ENCODE data around the gene EREG. TPM values are rescaled to one million over a fixed set of nuclear protein-coding genes. Genes with fewer than 3 reads are reported as not detected.

EREG gene
- total RNA-seq, 1 experiment from 2014 or later, result 498 TPM

- no peak overlapping the region for H3K4me2 ChIP-seq (ENCODE audit: low read length)
- ATAC-seq (no peak), DNase-seq (ENCODE audit: low read depth, low spot score) (no peak)
- intact Hi-C loops (cut with micrococcal nuclease), result loop anchor here (10.0 kb wide), 1 partner anchor 959 kb away; no protein-coding TSS in a partner anchor
- CTCF ChIA-PET, result no interaction called here
- no peak overlapping the region for H2AFZ ChIP-seq (ENCODE audit: low read depth, low read length, poor library complexity, severe bottlenecking)
- peaks cover 23 to 72% of the 10 kb centered on the region in 2 experiments for H3K4me1 ChIP-seq (ENCODE audit: control insufficient read depth in 1 of 2, insufficient read depth in 2 of 2, low read length in 2 of 2)
- TF ChIP-seq MAX (IDR thresholded peaks at IDR 0.05), result no peak
- TF ChIP-seq ELF1 (IDR thresholded peaks at IDR 0.05; ENCODE audit: borderline replicate concordance, low read depth), result no peak
- TF ChIP-seq, protein P1, sequence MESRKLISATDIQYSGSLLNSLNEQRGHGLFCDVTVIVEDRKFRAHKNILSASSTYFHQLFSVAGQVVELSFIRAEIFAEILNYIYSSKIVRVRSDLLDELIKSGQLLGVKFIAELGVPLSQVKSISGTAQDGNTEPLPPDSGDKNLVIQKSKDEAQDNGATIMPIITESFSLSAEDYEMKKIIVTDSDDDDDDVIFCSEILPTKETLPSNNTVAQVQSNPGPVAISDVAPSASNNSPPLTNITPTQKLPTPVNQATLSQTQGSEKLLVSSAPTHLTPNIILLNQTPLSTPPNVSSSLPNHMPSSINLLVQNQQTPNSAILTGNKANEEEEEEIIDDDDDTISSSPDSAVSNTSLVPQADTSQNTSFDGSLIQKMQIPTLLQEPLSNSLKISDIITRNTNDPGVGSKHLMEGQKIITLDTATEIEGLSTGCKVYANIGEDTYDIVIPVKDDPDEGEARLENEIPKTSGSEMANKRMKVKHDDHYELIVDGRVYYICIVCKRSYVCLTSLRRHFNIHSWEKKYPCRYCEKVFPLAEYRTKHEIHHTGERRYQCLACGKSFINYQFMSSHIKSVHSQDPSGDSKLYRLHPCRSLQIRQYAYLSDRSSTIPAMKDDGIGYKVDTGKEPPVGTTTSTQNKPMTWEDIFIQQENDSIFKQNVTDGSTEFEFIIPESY (IDR thresholded peaks at IDR 0.05; ENCODE audit: extremely low read depth, insufficient replicate concordance, low read length), result no peak
- no peak for TF ChIP-seq SP1 (IDR thresholded peaks at IDR 0.05; ENCODE audit: low read depth)
- TF ChIP-seq SRF (IDR thresholded peaks at IDR 0.05; ENCODE audit: low read depth), result no peak
- RAD21 ChIA-PET (ENCODE audit: low non-redundant PET in 1 of 2, low total read pairs in 2 of 2, uncharacterized antibody in 2 of 2, unreplicated experiment in 2 of 2), result no interaction called here
- H3K4me3 ChIP-seq (replicated peaks in 1 of 2; ENCODE audit: low read depth in 1 of 2, low read length in 2 of 2), result no peak overlapping the region
- no peaks in the 10 kb centered on the region for H4K20me1 ChIP-seq (ENCODE audit: insufficient read depth)
- no peaks in the 10 kb centered on the region for H3K27me3 ChIP-seq (ENCODE audit: insufficient read depth, low read length)
- H3K9me2 ChIP-seq (ENCODE audit: insufficient read depth), result no peaks in the 10 kb centered on the region; the same call in 1 of the 2 replicates
- POLR2A ChIA-PET, result no interaction called here
- no peak overlapping the region for H3K9ac ChIP-seq (ENCODE audit: low read length)
- BruUV-seq (replicated peaks), result no TSS peak
- no peak overlapping the region for H3K27ac ChIP-seq (ENCODE audit: low read depth, low read length)
- no peaks in the 10 kb centered on the region for H3K36me3 ChIP-seq (ENCODE audit: control insufficient read depth in 1 of 2, insufficient read depth in 2 of 2, low read length in 2 of 2)
- peaks cover 7% of the 10 kb centered on the region; the same call in 1 of the 2 replicates for H3K79me2 ChIP-seq (ENCODE audit: insufficient read depth, low read length)
- no peaks in the 10 kb centered on the region for H3K9me3 ChIP-seq (ENCODE audit: control insufficient read depth in 1 of 2, insufficient read depth in 1 of 2, low read depth in 1 of 2, low read length in 2 of 2)
These were observed 39.1 kb upstream of the EREG start for GRCh38 chr4:74325886-74326285.

DNA sequence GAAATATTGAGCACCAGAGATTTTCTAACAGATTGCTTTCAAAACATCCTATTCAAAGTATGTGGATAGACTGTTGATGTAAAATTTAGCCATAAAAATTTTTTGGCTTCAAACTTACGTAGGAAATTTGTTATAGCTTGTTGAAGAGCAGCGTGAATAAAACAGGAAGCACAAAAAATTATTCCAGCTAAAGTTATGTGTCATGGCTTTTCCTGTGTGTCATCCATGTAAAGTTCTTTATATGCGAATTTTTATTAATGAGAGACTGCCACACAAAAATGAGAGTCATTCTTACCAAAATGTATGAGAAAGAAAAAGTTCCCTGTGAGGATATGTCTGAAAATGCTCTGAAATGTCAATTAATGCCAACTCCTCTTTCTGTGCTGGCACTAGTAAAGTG, 37.2 kb upstream of the EREG start:
- ChIA-PET CTCF (interaction anchor here (1.3 kb wide), 1 partner anchor 466 kb away, joined by 3 read pairs; the partner anchor contains the start of gene BTC), POLR2A (interaction anchor here (1.1 to 1.3 kb wide), 2 partner anchors 10 to 37 kb away, joined by 3 to 4 read pairs; partner anchors contain the start of gene EREG), RAD21 (ENCODE audit: low non-redundant PET in 1 of 2, low total read pairs in 2 of 2, uncharacterized antibody in 2 of 2, unreplicated experiment in 2 of 2) (no interaction called here)
- no peaks in the 10 kb centered on the region for H3K79me2 ChIP-seq (ENCODE audit: insufficient read depth, low read length)
- no peak overlapping the region for H3K4me3 ChIP-seq (replicated peaks in 1 of 2; ENCODE audit: low read depth in 1 of 2, low read length in 2 of 2)
- H3K9ac ChIP-seq (ENCODE audit: low read length), result no peak overlapping the region
- no peaks in the 10 kb centered on the region; the same call in 1 of the 2 replicates for H3K9me2 ChIP-seq (ENCODE audit: insufficient read depth)
- TF ChIP-seq YY1 (IDR thresholded peaks at IDR 0.05; ENCODE audit: extremely low read depth, insufficient replicate concordance, low read depth, low read length) (no peak), SRF (IDR thresholded peaks at IDR 0.05; ENCODE audit: low read depth) (no peak), ELF1 (IDR thresholded peaks at IDR 0.05; ENCODE audit: borderline replicate concordance, low read depth) (no peak), POLR2AphosphoS5 (IDR thresholded peaks at IDR 0.05; ENCODE audit: low read depth, low read length) (no peak), EZH2 (IDR thresholded peaks at IDR 0.05) (no peak), SP1 (IDR thresholded peaks at IDR 0.05; ENCODE audit: low read depth) (no peak)
- TF ChIP-seq, protein P1 (IDR thresholded peaks at IDR 0.05; ENCODE audit: extremely low read depth, insufficient replicate concordance, low read length), result no peak
- H2AFZ ChIP-seq (ENCODE audit: low read depth, low read length, poor library complexity, severe bottlenecking), result no peak overlapping the region
- H3K36me3 ChIP-seq (ENCODE audit: control insufficient read depth in 1 of 2, insufficient read depth in 2 of 2, low read length in 2 of 2), result no peaks in the 10 kb centered on the region
- ATAC-seq (no peak), DNase-seq (ENCODE audit: low read depth, low spot score) (no peak)
- H3K4me2 ChIP-seq (ENCODE audit: low read length), result no peak overlapping the region
- H3K27ac ChIP-seq (ENCODE audit: low read depth, low read length), result no peak overlapping the region
- intact Hi-C loops (cut with micrococcal nuclease), result loop anchor here (10.0 kb wide), 1 partner anchor 957 kb away; no protein-coding TSS in a partner anchor
- peaks cover 6 to 61% of the 10 kb centered on the region in 2 experiments; a peak in 3 of 4 replicates for H3K4me1 ChIP-seq (ENCODE audit: control insufficient read depth in 1 of 2, insufficient read depth in 2 of 2, low read length in 2 of 2)
- H4K20me1 ChIP-seq (ENCODE audit: insufficient read depth), result no peaks in the 10 kb centered on the region
- no TSS peak for BruUV-seq (replicated peaks)
- no peaks in the 10 kb centered on the region for H3K9me3 ChIP-seq (ENCODE audit: control insufficient read depth in 1 of 2, insufficient read depth in 1 of 2, low read depth in 1 of 2, low read length in 2 of 2)
- H3K27me3 ChIP-seq (ENCODE audit: insufficient read depth, low read length), result no peaks in the 10 kb centered on the region

Data from HCT116 (cell line).